Stimulated activated CD8-positive, alpha-beta memory T cell treated with anti-CD3 and anti-CD28 coated beads, Interleukin-12 subunit alpha, Interleukin-12 subunit beta, amount 100 ng/mL, for 1 hour (primary cell): Measurements from ENCODE around the gene CD9.
A peak's percentile ranks its signal among the peaks of the same experiment; 100 is the strongest.
"Not testable (repeated sequence)": the region's sequence is repeated elsewhere in the genome, so short reads cannot be mapped to it uniquely, and the experiment has no call there.

Experiments used
- DNase-seq: peaks from one replicate; pipeline ENCODE4 v3.0.0-alpha.2; 2020; ENCODE audit warnings: low read depth

The CD9 gene

GRCh38 chr12:6200256-6201212 lies at the start of gene CD9:
Gene CD9 (plus strand): TSS chr12:6200400. CDS start chr12:6200500, 100 bp downstream.
- no peak for DNase-seq

GRCh38 chr12:6154730-6155459 lies 45.3 kb upstream of the CD9 start:
- DNase-seq = no peak

DNA sequence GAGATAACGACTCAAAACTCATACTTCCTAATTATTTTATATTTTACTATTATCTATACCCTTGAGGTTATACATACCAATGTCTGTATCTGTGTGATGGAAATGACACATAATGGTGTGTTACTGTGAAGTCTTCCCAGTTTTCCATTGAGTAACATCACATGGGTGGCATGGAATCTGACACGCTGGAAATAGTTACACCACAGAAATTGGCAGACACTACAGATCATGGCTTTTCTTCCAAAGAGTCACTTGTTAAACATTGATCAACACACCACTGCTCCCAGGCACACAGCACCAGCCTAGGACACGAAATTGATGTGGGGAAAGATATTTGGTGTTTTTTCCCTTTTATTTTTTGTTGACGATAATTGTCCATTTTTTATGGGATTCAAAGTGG lies 42.7 kb upstream of the CD9 start:
- DNase-seq = no peak

- no peak for DNase-seq
These were observed 41.9 kb upstream of the CD9 start for GRCh38 chr12:6158255-6158654.

DNA sequence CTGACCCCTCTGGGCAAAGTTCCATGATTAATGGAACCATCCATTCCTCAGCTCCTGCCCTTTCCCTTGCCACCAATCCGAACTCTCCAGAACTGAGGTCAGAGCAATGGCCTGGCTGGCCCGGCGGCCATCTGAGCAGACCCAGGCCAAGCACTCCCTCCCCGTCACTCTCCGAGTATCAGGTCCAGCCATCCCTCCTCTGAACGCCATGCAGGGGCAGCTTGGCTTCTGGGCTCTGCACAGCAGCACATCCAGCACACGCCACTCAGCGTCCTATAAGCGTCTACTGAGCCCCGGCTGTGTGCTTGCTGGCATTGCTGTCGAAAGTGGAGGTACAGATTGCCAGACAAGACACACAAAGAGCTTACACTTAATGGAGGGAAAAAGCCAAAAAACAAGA lies 41.5 kb upstream of the CD9 start:
- DNase-seq = no peak

DNA sequence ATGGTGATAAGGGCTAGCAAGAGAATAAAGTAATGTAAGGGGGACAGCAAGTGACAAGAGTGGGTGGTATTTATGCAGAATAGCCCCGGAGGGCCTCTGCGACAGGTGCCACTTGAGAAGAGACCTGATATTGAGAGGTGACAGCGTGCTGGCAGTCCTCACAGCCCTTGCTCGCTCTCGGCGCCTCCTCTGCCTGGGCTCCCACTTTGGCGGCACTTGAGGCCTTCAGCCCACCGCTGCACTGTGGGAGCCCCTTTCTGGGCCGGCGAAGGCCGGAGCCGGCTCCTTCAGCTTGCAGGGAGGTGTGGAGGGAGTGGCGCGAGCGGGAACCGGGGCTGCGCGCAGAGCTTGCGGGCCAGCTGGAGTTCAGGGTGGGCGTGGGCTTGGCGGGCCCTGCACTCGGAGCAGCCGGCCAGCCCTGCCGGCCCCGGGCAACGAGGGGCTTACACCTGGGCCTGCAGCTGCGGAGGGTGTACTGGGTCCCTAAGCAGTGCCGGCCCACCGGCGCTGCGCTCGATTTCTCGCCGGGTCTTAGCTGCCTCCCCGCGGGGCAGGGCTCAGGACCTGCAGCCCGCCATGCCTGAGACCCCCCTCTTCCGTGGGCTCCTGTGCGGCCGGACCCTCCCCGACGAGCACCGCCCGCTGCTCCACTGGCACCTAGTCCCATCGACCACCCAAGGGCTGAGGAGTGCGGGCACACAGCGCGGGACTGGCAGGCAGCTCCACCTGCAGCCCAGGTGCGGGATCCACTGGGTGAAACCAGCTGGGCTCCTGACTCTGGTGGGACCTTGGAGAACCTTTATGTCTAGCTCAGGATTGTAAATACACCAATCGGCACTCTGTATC lies 40.8 kb upstream of the CD9 start:
- DNase-seq = not testable (repeated sequence)

DNA sequence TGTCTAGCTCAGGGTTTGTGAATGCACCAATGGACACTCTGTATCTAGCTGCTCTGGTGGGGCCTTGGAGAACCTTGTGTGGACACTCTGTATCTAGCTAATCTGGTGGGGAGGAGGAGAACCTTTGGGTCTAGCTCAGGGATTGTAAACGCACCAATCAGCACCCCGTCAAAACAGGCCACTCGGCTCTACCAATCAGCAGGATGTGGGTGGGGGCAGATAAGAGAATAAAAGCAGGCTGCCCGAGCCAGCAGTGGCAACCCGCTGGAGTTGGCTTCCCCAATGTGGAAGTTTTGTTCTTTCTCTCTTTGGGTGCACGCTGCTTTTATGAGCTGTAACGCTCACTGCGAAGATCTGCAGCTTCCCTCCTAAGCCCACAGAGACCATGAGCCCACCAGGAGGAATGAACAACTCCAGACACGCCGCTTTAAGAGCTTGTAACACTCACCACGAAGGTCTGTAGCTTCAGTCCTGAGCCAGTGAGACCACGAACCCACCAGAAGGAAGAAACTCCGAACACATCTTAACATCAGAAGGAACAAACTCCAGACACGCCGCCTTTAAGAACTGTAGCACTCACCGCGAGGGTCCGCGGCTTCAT lies 40.1 kb upstream of the CD9 start:
- DNase-seq = not testable (repeated sequence)

DNA sequence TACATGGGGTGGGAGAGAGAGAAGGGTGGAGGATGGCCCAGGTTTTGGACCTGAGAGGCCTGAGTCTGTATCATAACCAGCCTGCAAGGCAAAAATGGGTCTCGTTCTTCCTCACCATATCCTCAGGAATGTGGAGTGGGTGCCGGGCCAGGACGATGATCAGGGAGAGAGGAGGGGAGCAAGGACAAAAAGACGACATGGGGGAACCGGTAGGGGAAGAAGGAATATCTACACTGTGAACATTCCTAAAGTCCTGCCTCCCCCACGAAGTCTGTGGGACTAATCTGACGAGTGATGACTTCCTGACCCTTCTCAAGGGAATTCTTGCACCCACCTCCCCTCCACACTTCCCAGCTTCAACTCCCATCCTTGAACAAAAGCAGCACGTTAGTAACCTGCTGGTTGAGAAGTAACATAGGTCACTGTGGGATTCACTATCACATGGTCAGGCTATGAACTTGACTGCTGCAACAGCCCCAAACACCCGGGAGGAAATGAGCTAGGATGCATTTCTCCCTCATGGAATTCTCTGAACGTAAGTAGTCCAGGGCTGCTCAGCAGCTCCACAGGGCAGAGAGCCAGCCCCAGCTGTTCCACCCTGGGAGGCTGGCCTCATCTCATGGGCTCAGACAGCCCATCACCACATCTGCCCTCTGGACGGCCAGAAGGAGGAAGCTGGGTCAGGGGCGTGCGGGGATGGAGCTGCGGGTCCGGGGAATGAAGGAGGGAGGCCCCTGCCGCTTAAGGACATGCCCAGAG lies 38.9 kb upstream of the CD9 start:
- no peak for DNase-seq

GRCh38 chr12:6163416-6164060 lies 36.7 kb upstream of the CD9 start:
- DNase-seq = no peak

DNA sequence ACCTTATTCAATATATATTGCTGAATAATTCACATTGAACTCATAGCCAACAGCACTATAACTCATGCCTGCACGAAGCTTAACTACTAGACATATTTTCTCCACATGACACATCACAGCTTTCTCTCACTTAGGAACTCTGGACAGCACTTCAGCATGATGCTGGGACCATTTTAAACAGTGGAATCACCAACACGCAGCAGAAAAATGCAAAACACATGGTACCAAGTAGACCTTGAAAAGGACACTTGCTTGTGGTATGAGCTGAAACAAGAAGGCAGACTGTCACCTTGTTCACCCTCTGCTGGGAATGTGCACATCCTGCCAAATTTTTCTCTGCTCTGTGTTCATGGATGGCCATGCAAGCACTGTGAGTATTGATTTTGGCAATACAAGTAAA lies 34.8 kb upstream of the CD9 start:
- no peak for DNase-seq

DNA sequence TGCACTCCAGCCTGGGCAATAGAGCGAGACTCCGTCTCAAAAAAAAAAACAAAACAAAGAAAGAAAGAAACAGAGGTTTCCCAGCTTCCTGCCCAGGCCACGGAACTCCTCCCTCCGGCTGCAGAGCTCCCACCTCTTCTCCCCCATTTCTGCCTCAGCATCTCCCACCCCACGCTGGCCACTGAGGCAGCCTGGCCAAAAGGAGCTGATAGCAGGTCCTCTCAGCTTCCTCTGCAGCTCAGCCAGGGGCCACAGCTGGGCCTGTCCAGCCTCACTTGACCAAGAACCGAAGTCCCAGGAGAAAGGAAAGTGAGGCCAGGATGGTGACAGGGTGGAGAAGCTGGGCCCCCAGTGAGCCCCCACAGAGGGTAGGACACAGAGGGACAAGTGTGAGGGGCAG lies 33.4 kb upstream of the CD9 start:
- no peak for DNase-seq

- DNase-seq = peak; percentile 41
These were observed 32.6 kb upstream of the CD9 start for GRCh38 chr12:6167327-6168280.

- DNase-seq = no peak
These were observed 28.7 kb upstream of the CD9 start for GRCh38 chr12:6171409-6172015.

- DNase-seq = no peak
These were observed 28.1 kb upstream of the CD9 start for GRCh38 chr12:6172086-6172485.

DNA sequence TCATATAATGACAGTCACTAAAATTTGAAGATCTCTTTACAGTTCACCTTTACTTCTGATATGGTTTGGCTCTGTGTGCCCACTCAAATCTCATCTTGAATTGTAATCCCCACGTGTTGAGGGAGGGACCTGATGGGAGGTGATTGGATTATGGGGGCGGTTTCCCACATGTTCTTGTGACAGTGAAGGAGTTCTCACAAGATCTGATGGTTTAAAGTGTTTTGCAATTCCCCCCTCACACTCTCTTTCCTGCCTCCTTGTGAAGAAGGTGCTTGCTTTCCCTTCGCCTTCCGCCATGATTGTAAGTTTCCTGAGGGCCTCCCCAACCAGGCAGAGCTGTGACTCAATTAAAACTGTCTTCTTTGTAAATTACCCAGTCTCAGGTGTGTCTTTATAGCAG lies 27.3 kb upstream of the CD9 start:
- DNase-seq = no peak

DNA sequence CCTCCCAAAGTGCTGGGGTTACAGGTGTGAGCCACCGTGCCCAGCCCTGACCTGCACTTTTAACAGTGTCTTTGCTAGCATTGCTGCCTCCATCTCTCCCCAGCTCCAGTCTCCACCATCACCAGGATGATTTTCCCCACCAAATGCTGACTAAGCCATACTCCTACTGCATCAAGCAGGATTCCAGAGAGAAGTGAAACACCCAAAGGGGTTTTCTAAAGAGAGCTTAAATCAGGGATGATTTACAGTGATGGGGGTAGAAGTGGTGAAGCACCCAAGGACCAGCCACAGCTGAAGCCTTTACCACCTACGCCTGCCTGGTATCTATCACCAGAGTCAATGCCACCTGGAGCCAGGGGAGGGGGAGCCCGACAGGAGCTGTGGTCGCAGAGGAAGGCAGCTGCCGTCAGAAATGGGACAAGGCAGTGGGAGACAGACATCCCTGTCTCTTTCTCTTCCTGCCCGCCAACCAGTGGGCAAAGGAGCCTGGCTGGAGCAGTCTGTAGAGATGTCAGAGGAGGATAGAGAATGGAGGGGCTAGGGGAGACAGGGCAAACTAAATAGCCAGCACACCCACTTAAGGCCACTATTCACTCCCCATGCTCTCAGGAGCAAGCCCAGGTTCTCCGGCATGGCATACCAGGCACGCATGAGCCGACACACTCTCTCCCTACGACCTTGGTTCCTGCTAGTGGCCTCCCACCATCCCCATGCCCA lies 22.4 kb upstream of the CD9 start:
- no peak for DNase-seq

GRCh38 chr12:6178981-6179761 lies 21.0 kb upstream of the CD9 start:
- no peak for DNase-seq
